GM12874 (cell line): ENCODE measurements around the gene CYP20A1.

Source experiments
- TF ChIP-seq, protein P1 (sequence below): IDR thresholded peaks from 2 replicates; pipeline ENCODE4 v1.5.1; 2011; ENCODE audit warnings: low read depth, mild to moderate bottlenecking, control low read depth, low read length, moderate library complexity; ENCODE audit not compliant: insufficient read depth

CYP20A1 gene

DNA sequence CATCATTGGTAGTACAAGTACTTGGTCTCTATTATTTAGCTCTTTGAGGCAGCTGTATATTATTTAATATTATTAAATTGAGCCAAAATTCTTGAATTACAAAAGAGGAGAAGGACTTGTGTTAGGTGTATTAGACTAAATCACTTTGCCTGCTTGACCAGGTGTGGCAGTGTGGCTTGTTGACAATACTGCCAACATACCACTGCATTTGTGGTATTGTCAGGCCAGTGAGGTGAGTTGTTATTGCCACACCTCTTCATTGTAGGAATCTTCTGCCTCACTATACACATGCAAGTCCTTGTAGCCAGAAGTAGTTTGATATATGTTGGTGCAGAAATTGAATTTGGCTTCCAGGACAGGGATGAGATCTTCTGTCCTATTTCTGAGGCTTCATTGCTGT lies 40.5 kb downstream of the CYP20A1 start:
- TF ChIP-seq, protein P1, sequence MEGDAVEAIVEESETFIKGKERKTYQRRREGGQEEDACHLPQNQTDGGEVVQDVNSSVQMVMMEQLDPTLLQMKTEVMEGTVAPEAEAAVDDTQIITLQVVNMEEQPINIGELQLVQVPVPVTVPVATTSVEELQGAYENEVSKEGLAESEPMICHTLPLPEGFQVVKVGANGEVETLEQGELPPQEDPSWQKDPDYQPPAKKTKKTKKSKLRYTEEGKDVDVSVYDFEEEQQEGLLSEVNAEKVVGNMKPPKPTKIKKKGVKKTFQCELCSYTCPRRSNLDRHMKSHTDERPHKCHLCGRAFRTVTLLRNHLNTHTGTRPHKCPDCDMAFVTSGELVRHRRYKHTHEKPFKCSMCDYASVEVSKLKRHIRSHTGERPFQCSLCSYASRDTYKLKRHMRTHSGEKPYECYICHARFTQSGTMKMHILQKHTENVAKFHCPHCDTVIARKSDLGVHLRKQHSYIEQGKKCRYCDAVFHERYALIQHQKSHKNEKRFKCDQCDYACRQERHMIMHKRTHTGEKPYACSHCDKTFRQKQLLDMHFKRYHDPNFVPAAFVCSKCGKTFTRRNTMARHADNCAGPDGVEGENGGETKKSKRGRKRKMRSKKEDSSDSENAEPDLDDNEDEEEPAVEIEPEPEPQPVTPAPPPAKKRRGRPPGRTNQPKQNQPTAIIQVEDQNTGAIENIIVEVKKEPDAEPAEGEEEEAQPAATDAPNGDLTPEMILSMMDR, result no peak

DNA sequence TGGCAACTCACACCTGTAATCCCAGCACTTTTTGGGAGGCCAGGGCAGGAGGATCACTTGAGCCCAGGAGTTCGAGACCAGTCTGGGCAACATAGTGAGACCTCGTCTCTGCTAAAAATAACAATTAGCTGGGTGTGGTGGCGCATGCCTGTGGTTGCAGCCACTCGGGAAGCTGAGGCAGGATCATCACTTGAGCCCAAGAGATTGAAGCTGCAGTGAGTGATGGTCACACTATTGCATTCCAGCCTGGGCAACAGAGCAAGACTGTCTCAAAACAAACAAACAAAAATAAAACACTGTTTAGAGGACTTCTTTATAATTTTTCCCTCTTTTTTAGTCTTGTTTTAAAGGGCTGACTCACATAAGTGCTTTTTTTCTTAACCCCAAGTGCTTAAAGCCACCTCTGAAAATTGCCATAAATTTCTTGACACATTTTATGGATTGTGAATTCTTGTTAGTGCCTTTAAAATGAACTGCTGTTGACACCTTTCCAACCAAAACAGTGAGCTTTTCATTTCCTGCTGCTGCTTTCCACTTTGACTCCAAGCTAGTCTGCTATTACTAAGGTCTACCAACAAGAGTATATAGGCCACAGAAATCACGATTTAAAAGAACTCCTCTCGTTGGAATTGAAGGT lies 41.7 kb downstream of the CYP20A1 start:
- TF ChIP-seq, protein P1, result no peak

DNA sequence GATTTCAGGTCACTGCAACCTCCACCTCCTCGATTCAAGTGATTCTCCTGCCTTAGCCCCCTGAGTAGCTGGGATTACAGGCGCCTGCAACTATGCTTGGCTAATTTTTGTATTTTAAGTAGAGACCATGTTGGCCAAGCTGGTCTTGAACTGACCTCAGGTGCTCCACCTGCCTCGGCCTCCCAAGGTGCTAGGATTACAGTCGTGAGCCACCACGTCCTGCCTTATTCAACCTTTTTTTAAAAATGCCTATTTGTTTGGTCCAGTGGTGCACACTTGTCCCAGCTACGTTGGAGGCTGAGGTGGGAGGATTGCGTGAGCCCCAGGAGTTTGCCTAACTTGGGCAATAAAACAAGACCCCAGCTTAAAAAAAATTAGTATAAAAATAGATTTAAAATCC lies 43.3 kb downstream of the CYP20A1 start:
- TF ChIP-seq, protein P1, result no peak

DNA sequence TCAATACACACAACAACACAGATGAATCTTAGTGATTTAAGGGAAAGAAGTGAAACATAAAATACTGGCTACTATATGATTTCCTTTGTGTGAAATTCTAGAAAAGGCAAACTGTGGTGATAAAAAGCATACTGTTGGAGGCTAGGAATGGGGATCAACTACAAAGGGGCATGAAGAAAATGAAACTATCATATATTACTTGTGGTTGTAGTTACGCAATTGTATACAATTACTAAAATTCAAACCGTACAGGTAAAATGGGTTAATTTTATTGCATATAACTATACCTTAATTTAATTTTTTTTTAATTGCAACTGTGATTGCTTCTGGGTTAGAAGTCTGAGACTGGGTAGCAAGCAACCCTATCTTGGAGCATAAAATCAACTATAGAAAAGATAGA lies 47.7 kb downstream of the CYP20A1 start:
- TF ChIP-seq, protein P1, result no peak

DNA sequence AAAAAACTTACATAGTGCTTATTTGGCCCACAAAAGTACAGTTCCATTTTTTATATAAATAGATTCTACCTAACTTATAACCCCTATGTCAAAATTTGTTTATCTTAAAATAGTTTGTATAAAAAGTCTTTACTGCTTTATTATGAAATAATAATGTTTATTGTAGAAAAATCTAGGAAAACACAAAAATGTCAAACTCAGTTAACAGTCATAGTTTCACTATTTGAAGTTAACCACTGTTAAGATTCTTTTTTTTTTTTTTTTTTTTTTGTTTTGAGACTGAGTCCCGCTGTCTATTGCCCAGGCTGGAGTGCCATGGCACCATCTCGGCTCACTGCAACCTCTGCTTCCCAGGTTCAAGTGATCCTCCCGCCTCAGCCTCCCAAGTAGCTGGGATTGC lies 62.8 kb downstream of the CYP20A1 start:
- TF ChIP-seq, protein P1, result no peak

DNA sequence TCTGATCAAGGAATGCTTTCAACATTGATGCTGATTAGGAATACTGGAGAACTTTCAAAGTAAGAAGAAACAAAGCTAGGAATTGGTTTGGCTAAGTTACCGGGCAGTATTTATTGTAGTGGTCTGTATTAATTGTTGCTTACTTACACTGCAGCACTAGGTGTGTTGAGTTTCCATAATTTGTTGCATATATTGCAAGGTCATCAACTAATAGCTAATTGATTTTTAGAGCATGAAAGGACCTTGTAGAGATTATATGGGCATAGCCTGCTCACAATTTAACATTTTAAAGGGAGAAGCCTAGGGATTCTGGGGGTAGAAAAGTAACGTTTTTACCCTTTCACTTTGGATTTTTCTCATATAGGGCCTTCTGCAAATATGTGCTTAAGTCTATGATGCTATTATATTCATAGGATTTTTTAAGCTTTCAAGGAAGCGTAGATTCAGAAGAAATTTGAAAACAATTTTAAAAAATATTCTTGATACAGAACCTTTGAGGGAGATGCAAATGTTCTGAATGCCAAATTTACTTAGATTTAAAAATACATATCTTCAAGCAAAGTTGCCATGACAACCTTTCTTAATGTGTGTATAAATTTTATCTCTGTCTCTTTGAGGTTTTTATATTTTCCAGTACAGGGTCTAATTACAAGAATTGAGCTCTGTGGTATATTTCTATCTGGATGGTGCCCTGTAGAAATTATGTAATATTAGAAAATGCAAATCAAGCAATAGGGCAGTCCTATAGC lies 72.0 kb downstream of the CYP20A1 start:
- TF ChIP-seq, protein P1, result no peak

DNA sequence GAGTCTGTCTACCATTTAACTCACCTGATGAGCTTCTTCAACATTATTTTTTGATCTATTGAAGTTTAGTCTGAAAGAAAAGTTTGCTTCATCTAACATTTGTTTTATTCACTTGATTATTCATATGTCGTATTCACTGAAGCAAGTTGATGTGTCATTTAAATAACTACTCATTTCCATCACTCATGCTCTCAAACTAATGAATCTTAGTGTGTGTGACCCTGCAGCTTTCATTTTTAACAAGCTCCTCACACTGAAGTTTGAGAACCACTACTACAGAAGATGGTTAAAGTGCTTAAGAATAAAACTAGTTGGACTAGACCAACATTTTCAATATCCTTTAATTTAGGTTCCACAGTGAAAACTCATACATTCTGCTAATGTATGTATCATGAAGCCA lies 87.5 kb downstream of the CYP20A1 start:
- TF ChIP-seq, protein P1, result no peak
